Neural crest cell (in vitro differentiated cells): ENCODE measurements around the gene UBL3. TPM values are rescaled to one million over a fixed set of nuclear protein-coding genes. Genes with fewer than 3 reads are reported as not detected.

Source experiments
- DNase-seq: peaks from one replicate; pipeline ENCODE4 v3.0.0; 2021; ENCODE audit warnings: low read depth, mixed read lengths, low spot score
- H3K27ac Mint-ChIP-seq: one replicate; pipeline ENCODE4 v1.8.0; 2021; ENCODE audit warnings: mild to moderate bottlenecking, mixed read lengths; ENCODE audit not compliant: unreplicated experiment
- H3K27me3 Mint-ChIP-seq: 2 replicates; pipeline ENCODE4 v1.8.0; 2021; ENCODE audit warnings: low read depth, mild to moderate bottlenecking, mixed read lengths
- H3K36me3 Mint-ChIP-seq: 2 replicates; pipeline ENCODE4 v1.8.0; 2021; ENCODE audit warnings: low read depth, mild to moderate bottlenecking, mixed read lengths
- H3K4me1 Mint-ChIP-seq: 2 replicates; pipeline ENCODE4 v1.8.0; 2021; ENCODE audit warnings: mixed read lengths
- H3K4me3 Mint-ChIP-seq: one replicate; pipeline ENCODE4 v1.8.0; 2021; ENCODE audit warnings: mild to moderate bottlenecking, mixed read lengths
- H3K9me3 Mint-ChIP-seq: 2 replicates; pipeline ENCODE4 v1.8.0; 2021; ENCODE audit warnings: mixed read lengths
- total RNA-seq: library from RNA; stranded (reverse); gene quantifications from 2 replicates; pipeline ENCODE4 v1.2.1, GENCODE V29; 2021
- TF ChIP-seq, protein P1 (sequence below): fragments of 200-600 bp; sonication (generic); conservative IDR thresholded peaks from 2 replicates; pipeline ENCODE4 v1.5.0; 2021; ENCODE audit warnings: antibody characterized with exemption, mild to moderate bottlenecking

The UBL3 gene
- total RNA-seq, 1 donor from 2014 or later: 35.5 TPM

- peak overlapping the region; percentile 74 for H3K4me3 Mint-ChIP-seq
- H3K36me3 Mint-ChIP-seq: no peaks in the 10 kb centered on the region
- no peak overlapping the region for H3K27ac Mint-ChIP-seq
- TF ChIP-seq, protein P1, sequence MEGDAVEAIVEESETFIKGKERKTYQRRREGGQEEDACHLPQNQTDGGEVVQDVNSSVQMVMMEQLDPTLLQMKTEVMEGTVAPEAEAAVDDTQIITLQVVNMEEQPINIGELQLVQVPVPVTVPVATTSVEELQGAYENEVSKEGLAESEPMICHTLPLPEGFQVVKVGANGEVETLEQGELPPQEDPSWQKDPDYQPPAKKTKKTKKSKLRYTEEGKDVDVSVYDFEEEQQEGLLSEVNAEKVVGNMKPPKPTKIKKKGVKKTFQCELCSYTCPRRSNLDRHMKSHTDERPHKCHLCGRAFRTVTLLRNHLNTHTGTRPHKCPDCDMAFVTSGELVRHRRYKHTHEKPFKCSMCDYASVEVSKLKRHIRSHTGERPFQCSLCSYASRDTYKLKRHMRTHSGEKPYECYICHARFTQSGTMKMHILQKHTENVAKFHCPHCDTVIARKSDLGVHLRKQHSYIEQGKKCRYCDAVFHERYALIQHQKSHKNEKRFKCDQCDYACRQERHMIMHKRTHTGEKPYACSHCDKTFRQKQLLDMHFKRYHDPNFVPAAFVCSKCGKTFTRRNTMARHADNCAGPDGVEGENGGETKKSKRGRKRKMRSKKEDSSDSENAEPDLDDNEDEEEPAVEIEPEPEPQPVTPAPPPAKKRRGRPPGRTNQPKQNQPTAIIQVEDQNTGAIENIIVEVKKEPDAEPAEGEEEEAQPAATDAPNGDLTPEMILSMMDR: peak; percentile 63
- no peaks in the 10 kb centered on the region for H3K9me3 Mint-ChIP-seq
- DNase-seq: no peak
- H3K4me1 Mint-ChIP-seq: peaks cover 61% of the 10 kb centered on the region
- H3K27me3 Mint-ChIP-seq: no peaks in the 10 kb centered on the region
These were observed 4.9 kb downstream of the UBL3 start for GRCh38 chr13:29845440-29846056.

GRCh38 chr13:29844441-29844840 lies 6.0 kb downstream of the UBL3 start:
- Mint-ChIP-seq H3K27me3 (no peaks in the 10 kb centered on the region), H3K27ac (no peak overlapping the region), H3K4me3 (no peak overlapping the region), H3K36me3 (no peaks in the 10 kb centered on the region), H3K9me3 (no peaks in the 10 kb centered on the region), H3K4me1 (peaks cover 63% of the 10 kb centered on the region)
- TF ChIP-seq, protein P1: no peak
- DNase-seq: no peak

- no peak overlapping the region for H3K27ac Mint-ChIP-seq
- H3K36me3 Mint-ChIP-seq: no peaks in the 10 kb centered on the region
- peaks cover 71% of the 10 kb centered on the region for H3K4me1 Mint-ChIP-seq
- DNase-seq: no peak
- no peaks in the 10 kb centered on the region for H3K9me3 Mint-ChIP-seq
- TF ChIP-seq, protein P1: no peak
- H3K27me3 Mint-ChIP-seq: no peaks in the 10 kb centered on the region
- no peak overlapping the region for H3K4me3 Mint-ChIP-seq
These were observed 9.8 kb downstream of the UBL3 start for GRCh38 chr13:29840585-29840984.

DNA sequence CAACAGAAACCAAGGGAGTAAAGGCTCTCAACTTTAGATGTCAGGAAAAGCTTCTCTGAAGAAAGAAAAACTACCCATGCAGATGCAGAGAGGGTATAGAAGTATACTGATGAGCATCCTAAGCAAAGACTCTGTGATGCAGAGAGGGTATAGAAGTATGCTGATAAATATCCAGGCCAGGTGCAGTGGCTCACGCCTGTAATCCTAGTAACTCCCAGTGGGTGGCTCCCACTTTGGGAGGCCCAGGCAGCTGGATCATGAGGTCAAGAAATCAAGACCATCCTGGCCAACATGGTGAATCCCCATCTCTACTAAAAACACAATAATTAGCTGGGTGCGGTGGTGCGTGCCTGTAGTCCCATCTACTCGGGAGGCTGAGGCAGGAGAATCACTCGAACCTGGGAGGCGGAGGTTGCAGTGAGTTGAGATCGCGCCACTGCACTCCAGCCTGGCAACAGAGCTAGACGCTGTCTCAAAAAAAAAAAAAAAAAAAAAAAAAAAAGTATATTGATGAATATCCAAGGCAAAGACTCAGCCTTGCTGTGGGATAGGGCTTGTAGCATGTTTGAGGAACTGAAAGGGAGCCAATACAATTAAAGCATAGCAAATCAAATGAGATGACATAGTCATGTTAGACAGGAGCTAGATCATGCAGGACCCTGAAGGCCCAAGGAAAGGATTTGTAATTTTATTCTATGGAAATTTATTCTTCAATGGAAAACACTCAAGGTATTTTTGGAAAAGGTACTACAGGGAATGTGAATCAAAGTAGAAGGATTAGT lies 14.9 kb downstream of the UBL3 start:
- no peak overlapping the region for H3K27ac Mint-ChIP-seq
- TF ChIP-seq, protein P1: no peak
- H3K4me1 Mint-ChIP-seq: peaks cover 50% of the 10 kb centered on the region
- no peak for DNase-seq
- no peaks in the 10 kb centered on the region for H3K9me3 Mint-ChIP-seq
- no peaks in the 10 kb centered on the region for H3K27me3 Mint-ChIP-seq
- H3K36me3 Mint-ChIP-seq: peaks cover 25% of the 10 kb centered on the region
- no peak overlapping the region for H3K4me3 Mint-ChIP-seq

- H3K4me3 Mint-ChIP-seq: no peak overlapping the region
These were observed 17.6 kb downstream of the UBL3 start for GRCh38 chr13:29832761-29833298.

More at GRCh38 chr13:29832761-29833298, 17.6 kb downstream of the UBL3 start:
- Mint-ChIP-seq H3K9me3 (no peaks in the 10 kb centered on the region), H3K4me1 (peaks cover 37% of the 10 kb centered on the region), H3K27me3 (no peaks in the 10 kb centered on the region), H3K27ac (peak overlapping the region; percentile 2), H3K36me3 (peaks cover 49% of the 10 kb centered on the region)
- DNase-seq: no peak
- TF ChIP-seq, protein P1: no peak
